Prostate gland (tissue), 2 donors: ENCODE results near the gene SIPA1L3. TPM values are rescaled to one million over a fixed set of nuclear protein-coding genes. Genes with fewer than 3 reads are reported as not detected.

ENCODE experiments used
- DNase-seq: peaks from one replicate; pipeline ENCODE4 v3.0.0-alpha.2; 2019; ENCODE audit warnings: low spot score
- H3K27ac ChIP-seq, 2 donors: fragments of 200-600 bp; sonication (generic); 2 replicates each; pipeline ENCODE4 v1.5.1; 2017 to 2019
- H3K27me3 ChIP-seq: fragments of 200-600 bp; sonication (generic); replicated peaks from 2 replicates; pipeline ENCODE4 v1.5.1; 2019; ENCODE audit not compliant: insufficient read depth
- H3K36me3 ChIP-seq, 2 donors: fragments of 200-600 bp; sonication (generic); 1 replicate in 1 of 2; 2 replicates in 1 of 2; pipeline versions ENCODE4 v1.5.1 to v1.8.1; 2017 to 2019
- H3K4me1 ChIP-seq: fragments of 200-600 bp; sonication (generic); replicated peaks from 2 replicates; pipeline ENCODE4 v1.5.1; 2019
- H3K4me3 ChIP-seq, 2 donors: fragments of 200-600 bp; sonication (generic); 2 replicates each; pipeline ENCODE4 v1.5.1; 2017 to 2019
- H3K9me3 ChIP-seq: fragments of 200-600 bp; sonication (generic); 2 replicates; pipeline ENCODE4 v1.5.1; 2017
- CTCF ChIP-seq, 4 experiments: fragments of 200-600 bp in 2 of 4; fragments of 450-650 bp in 2 of 4; sonication (generic) in 2 of 4; IDR thresholded peaks; 1 replicate in 3 of 4; 2 replicates in 1 of 4; pipeline ENCODE4 v1.5.1; 2016 to 2019; ENCODE audit warnings: antibody characterized with exemption in 4 of 4, mild to moderate bottlenecking in 2 of 4, moderate library complexity in 2 of 4
- POLR2A ChIP-seq: fragments of 450-650 bp; IDR thresholded peaks from one replicate; pipeline ENCODE4 v1.6.1; 2016; ENCODE audit warnings: antibody characterized with exemption, mild to moderate bottlenecking
- POLR2AphosphoS5 ChIP-seq: sonication (generic); formaldehyde crosslinking; IDR thresholded peaks from one replicate; pipeline ENCODE4 v1.6.1; 2017; ENCODE audit warnings: antibody characterized with exemption
- WGBS: methylation state at CpG from one replicate; pipeline ENCODE4 v1.1.5; 2018; 5-methylcytosine and 5-hydroxymethylcytosine counted together
- intact Hi-C: fragments of 100-400 bp; cut with DNase I; formaldehyde crosslinking; loops from one replicate; pipeline ENCODE4 v1.14.2; 2022
- total RNA-seq, 2 donors: library from RNA; depleted of rRNA; stranded (reverse); fragments of >200 nt; gene quantifications; one replicate each; pipeline ENCODE4 v1.1.0, GENCODE V29; 2016

Gene SIPA1L3
- total RNA-seq, 2 donors from 2014 or later: 48.8 to 63.5 TPM

GRCh38 chr19:37930416-37930815 is 23.4 kb downstream of the SIPA1L3 start:
- Histone ChIP-seq H3K36me3 (no peaks in the 10 kb centered on the region), H3K9me3 (no peaks in the 10 kb centered on the region), H3K27me3 (no peaks in the 10 kb centered on the region), H3K4me3 (no peak overlapping the region), H3K27ac (no peak overlapping the region), H3K4me1 (peaks cover 7% of the 10 kb centered on the region)
- WGBS: 93% methylated on average over 5 of the region's 5 CpGs
- intact Hi-C loops: no loop called here
- no peak for DNase-seq
- TF ChIP-seq CTCF (IDR thresholded peaks at IDR 0.05) (no peak), POLR2A (no peak), POLR2AphosphoS5 (no peak)

- Histone ChIP-seq H3K4me3 (peak overlapping the region; percentile 8 to 13), H3K4me1 (peaks cover 7% of the 10 kb centered on the region), H3K9me3 (no peaks in the 10 kb centered on the region), H3K27ac (peak overlapping the region; percentile 61 to 66), H3K27me3 (no peaks in the 10 kb centered on the region), H3K36me3 (no peaks in the 10 kb centered on the region)
- TF ChIP-seq POLR2AphosphoS5 (peak; percentile 87), POLR2A (no peak)
- intact Hi-C loops: no loop called here
- WGBS: 19% methylated on average over 30 of the region's 30 CpGs
- peak; percentile 91 for DNase-seq
Measured at GRCh38 chr19:37931881-37932655, 25.1 kb downstream of the SIPA1L3 start.

- DNase-seq: no peak
- H3K36me3 ChIP-seq: no peaks in the 10 kb centered on the region
- peaks cover 7% of the 10 kb centered on the region for H3K4me1 ChIP-seq
- no peak for TF ChIP-seq POLR2A
- TF ChIP-seq POLR2AphosphoS5: no peak
- TF ChIP-seq CTCF (IDR thresholded peaks at IDR 0.05): no peak
- no peaks in the 10 kb centered on the region for H3K9me3 ChIP-seq
- peak overlapping the region; percentile 61 to 66 for H3K27ac ChIP-seq
- WGBS: 41% methylated on average over 12 of the region's 12 CpGs
- no peaks in the 10 kb centered on the region for H3K27me3 ChIP-seq
- peak overlapping the region; percentile 8 to 13 for H3K4me3 ChIP-seq
- intact Hi-C loops: no loop called here
Measured at GRCh38 chr19:37932985-37933936, 26.3 kb downstream of the SIPA1L3 start.

GRCh38 chr19:37933937-37934358 is 26.9 kb downstream of the SIPA1L3 start:
- DNase-seq: no peak
- Histone ChIP-seq H3K36me3 (no peaks in the 10 kb centered on the region), H3K4me1 (peaks cover 7% of the 10 kb centered on the region), H3K4me3 (no peak overlapping the region), H3K27ac (no peak overlapping the region), H3K27me3 (no peaks in the 10 kb centered on the region), H3K9me3 (no peaks in the 10 kb centered on the region)
- intact Hi-C loops: no loop called here
- TF ChIP-seq POLR2AphosphoS5 (no peak), CTCF (IDR thresholded peaks at IDR 0.05) (no peak), POLR2A (no peak)
- 66% methylated on average over 9 of the region's 9 CpGs for WGBS

- Histone ChIP-seq H3K9me3 (no peaks in the 10 kb centered on the region), H3K4me1 (peaks cover 7% of the 10 kb centered on the region), H3K27ac (no peak overlapping the region), H3K4me3 (no peak overlapping the region), H3K27me3 (no peaks in the 10 kb centered on the region), H3K36me3 (no peaks in the 10 kb centered on the region)
- intact Hi-C loops: no loop called here
- TF ChIP-seq POLR2AphosphoS5 (no peak), CTCF (IDR thresholded peaks at IDR 0.05) (no peak), POLR2A (no peak)
- 0% methylated on average over 1 of the region's 1 CpG for WGBS
- DNase-seq: no peak
Measured at GRCh38 chr19:37935341-37935740, 28.3 kb downstream of the SIPA1L3 start.
